ENCODE data around the gene SMTNL2.
"Not testable (repeated sequence)": the region's sequence is repeated elsewhere in the genome, so short reads cannot be mapped to it uniquely, and the experiment has no call there.

The SMTNL2 gene

DNA sequence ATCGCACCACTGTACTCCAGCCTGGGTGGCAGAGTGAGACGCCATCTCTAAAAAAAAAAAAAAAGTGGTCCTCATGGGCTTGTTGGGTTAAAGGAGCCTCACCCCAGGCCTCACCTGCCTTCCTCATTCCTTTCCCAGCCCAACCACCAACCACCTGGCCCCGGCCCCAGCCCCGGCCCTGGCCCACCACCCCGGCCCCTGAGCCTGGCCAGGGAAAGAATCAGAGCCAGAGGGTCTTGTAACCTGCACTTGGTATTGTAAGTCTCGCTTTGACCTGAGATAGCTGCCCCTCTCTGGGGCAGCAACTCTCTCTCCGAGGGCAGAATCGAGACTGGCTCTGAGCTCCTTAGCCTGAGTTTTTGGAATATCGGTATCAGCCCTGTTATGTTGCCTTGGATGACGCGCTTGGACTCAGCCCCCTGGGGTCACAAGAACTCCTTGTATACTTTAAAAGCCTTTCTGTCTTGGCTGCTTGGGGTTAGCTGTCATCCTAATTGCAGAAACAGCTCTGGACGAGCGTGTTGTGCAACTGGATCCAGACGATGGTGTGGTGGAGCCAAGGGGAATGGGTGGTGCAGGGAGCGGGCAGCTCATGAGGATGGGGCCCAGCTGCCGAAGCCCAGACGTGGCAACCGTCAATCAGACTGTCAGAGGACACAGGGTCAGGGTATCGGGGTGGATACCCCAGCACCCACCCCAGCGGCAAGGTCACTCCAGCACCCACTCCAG is 14.6 kb downstream of the SMTNL2 start:
- in situ Hi-C loops (cut with HindIII; ENCODE audit: low sequenced_read_pairs) = no loop called here

DNA sequence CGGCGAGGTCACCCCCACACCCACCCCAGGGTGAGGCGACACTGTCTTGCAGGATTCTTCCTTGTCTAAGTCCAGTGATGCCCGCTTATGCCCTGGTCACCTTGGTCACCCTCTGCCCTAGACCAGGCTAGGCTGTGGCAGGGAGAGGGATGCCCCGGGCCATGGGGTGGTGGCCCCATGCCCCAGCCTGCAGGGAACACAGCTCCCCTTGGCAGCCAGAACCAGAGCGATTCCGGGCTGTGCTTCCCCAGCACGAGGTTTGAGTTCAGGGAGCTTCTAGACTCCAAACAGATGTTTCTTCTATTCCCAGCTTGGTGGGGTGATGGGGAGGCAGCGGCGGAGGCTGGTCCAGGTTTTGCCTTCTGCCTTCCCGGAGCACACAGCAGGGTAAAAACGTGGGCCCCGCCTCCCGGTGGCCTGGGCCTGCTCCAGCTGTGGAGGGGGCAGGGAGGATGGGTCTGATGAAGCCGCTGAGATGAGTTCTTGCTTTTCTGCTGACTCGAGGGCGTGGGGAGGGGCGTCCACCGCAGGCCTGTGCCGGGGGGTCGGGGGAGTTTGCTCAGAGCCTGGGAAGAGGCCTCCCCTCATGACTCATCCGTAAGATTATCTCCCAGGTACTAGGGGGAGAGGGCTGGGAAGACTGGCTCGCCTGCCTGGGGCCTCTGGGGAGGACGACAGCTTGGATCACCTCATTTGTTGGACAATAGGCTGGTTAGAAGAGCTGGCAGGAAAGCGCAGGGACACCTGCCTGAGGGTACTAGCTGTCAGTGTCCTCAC is 15.4 kb downstream of the SMTNL2 start:
- in situ Hi-C loops (cut with HindIII; ENCODE audit: low sequenced_read_pairs) = no loop called here

- in situ Hi-C loops (cut with HindIII; ENCODE audit: low sequenced_read_pairs) = no loop called here
These were observed 16.2 kb downstream of the SMTNL2 start for GRCh38 chr17:4600563-4600962.

DNA sequence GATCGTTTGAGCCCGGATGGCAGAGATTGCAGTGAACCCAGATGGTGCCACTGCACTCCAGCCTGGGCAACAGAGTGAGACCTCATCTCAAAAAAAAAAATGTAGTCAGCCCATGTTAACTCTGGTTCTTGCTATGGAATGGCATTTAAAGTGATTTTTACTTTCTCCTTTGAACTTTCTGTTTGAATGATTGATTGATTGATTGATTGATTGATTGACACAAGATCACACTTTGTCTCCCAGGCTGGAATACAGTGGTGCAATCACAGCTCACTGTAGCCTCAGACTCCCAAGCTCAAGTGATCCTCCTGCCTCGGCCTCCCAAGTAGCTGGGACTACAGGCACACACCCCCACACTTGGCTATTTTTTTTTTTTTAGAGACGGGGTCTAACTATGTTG is 17.0 kb downstream of the SMTNL2 start:
- in situ Hi-C loops (cut with HindIII; ENCODE audit: low sequenced_read_pairs) = no loop called here

DNA sequence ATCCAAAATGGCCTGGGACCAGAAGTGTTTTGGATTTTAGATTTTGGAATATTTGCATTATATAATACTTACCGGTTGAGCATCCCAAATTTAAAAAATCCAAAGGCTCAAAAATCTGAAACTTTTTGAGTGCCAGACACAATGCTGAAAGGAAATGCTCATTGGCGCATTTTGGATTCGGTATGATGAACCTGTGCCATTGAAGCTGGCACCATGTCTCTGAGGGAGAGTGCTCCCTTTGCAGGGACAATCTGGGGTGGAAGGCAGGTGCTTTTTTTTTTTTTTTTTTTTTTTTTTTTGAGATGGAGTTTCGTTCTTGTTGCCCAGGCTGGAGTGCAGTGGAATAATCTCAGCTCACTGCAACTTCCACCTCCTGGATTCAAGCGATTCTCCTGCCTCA is 17.7 kb downstream of the SMTNL2 start:
- in situ Hi-C loops (cut with HindIII; ENCODE audit: low sequenced_read_pairs) = no loop called here

GRCh38 chr17:4604111-4604644 is 19.8 kb downstream of the SMTNL2 start:
- in situ Hi-C loops (cut with HindIII; ENCODE audit: low sequenced_read_pairs) = no loop called here

GRCh38 chr17:4604736-4605135 is 20.4 kb downstream of the SMTNL2 start:
- in situ Hi-C loops (cut with HindIII; ENCODE audit: low sequenced_read_pairs) = not testable (repeated sequence)

DNA sequence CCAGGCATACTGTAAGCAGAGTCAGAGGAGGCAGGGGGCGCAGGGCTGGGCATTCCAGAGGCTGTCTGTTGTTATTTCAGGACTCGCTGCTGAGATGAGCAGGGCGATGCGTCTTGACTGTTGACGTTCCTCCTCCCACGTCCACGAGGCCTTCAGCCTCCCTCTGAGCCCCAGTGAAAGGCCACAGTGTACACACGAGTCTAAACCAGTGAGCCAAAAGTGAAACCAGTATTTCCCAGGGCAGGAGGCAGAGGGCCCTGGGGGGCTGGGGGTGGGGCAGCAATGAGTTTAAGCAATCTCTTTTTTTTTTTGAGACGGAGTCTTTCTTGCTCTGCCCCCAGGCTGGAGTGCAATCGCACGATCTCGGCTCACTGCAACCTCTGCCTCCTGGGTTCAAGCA is 21.5 kb downstream of the SMTNL2 start:
- in situ Hi-C loops (cut with HindIII; ENCODE audit: low sequenced_read_pairs) = no loop called here

DNA sequence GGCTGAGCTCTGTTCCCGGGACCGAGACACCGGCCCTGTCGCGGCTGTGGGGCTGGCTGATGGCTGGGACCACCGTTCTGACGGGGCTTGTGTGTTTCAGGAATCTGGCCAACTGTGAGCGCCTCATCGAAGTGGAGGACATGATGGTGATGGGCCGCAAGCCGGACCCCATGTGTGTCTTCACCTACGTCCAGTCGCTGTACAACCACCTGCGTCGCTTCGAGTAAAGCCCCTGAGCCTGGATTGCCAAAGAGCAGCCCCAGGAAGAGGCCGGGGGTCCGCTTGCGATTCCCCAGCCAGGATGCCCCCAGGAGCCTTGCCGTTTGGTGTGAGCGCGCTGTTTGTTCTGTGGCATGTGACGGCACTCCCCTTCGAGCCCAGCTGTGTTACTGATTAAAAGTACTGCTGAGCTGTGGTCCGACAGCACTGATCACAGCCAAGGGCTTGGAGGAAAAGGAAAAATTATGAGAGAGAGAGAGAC is 23.0 kb downstream of the SMTNL2 start:
- in situ Hi-C loops (cut with HindIII; ENCODE audit: low sequenced_read_pairs) = no loop called here

- in situ Hi-C loops (cut with HindIII; ENCODE audit: low sequenced_read_pairs) = no loop called here
These were observed 23.5 kb downstream of the SMTNL2 start for GRCh38 chr17:4607773-4608187.

DNA sequence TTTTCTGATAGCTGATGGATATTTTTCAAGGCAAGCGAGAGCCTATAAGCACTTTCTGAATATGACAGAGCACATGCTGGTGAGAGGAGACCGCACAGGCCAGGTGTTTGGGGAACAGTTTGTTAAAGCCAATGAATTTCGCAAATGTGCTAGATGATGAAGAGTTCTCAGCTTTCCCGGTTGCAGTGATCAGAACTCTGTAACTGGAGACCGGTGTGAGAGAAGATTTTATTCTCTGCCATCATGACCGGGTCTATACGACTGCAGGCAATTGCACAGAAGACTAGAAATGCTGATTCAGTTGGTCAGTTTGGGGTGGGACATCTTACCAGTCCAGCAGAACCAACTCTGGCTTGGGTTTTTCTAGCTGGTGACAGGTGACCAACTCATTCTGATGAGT is 25.4 kb downstream of the SMTNL2 start:
- in situ Hi-C loops (cut with HindIII; ENCODE audit: low sequenced_read_pairs) = no loop called here

- in situ Hi-C loops (cut with HindIII; ENCODE audit: low sequenced_read_pairs) = no loop called here
These were observed 25.8 kb downstream of the SMTNL2 start for GRCh38 chr17:4610162-4610561.

GRCh38 chr17:4610656-4611055 is 26.3 kb downstream of the SMTNL2 start:
- in situ Hi-C loops (cut with HindIII; ENCODE audit: low sequenced_read_pairs) = no loop called here

DNA sequence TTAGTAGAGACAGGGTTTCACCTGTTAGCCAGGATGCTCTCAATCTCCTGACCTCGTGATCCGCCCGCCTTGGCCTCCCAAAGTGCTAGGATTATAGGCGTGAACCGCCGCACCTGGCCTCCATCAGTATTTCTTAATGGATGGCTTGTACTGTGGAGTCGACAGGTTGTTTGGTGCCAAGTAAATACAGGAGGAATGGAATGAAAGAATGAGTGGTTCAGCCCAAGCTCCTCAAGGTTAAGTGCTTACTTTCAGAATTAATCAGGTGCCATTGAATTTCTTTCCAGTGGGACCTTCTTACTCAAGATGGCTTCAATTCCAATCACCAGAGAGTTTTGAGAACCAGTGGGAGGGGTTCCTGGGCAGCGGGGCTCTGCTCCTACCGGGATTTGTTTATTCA is 32.1 kb downstream of the SMTNL2 start:
- in situ Hi-C loops (cut with HindIII; ENCODE audit: low sequenced_read_pairs) = no loop called here

DNA sequence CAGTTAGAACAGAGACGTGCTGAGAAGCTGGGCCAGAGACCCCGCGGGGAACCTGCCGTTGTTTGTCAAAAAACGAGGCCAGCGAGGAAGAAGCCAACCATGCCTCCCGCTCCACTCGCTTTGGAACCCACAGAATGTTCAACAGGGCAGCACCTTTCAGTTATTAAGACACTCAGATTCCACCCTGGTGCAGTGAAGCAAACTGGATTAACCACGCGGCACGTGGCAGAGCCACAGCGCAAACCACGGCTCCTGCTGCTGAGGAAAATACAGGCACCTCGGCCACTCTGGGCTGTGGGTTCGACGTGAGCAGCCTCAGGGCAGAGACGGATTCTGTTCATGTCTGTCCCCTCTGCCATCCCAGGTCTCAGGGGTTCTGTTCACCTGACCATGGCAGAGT is 32.8 kb downstream of the SMTNL2 start:
- in situ Hi-C loops (cut with HindIII; ENCODE audit: low sequenced_read_pairs) = no loop called here

GRCh38 chr17:4617590-4618351 is 33.4 kb downstream of the SMTNL2 start:
- in situ Hi-C loops (cut with HindIII; ENCODE audit: low sequenced_read_pairs) = no loop called here

- in situ Hi-C loops (cut with HindIII; ENCODE audit: low sequenced_read_pairs) = no loop called here
These were observed 36.3 kb downstream of the SMTNL2 start for GRCh38 chr17:4620531-4621101.

DNA sequence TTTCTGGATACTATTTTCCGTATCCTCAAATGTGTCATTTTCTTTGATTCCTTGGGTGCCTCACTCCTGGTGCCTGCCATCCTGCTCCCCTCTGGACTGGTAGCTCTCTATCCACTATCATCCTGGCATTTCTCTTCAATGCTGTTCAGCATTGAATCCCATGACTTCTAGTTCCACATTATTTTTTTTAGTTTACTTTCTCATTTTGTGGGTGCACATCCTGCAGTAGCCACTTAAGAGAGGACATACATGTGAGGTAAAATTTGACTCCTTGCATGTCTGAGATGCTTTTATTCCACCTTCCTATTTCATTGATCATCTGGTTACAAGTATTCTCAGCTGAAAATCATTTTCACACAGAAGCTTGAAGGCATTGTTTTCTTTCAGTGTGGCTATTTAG is 38.0 kb downstream of the SMTNL2 start:
- in situ Hi-C loops (cut with HindIII; ENCODE audit: low sequenced_read_pairs) = no loop called here

- in situ Hi-C loops (cut with HindIII; ENCODE audit: low sequenced_read_pairs) = no loop called here
These were observed 38.9 kb downstream of the SMTNL2 start for GRCh38 chr17:4623249-4623648.

- in situ Hi-C loops (cut with HindIII; ENCODE audit: low sequenced_read_pairs) = not testable (repeated sequence)
These were observed 40.2 kb downstream of the SMTNL2 start for GRCh38 chr17:4624451-4624911.

GRCh38 chr17:4625181-4625617 is 40.9 kb downstream of the SMTNL2 start:
- in situ Hi-C loops (cut with HindIII; ENCODE audit: low sequenced_read_pairs) = no loop called here
